Panc1 (cell line): ENCODE measurements around the gene NPPC. TPM values are rescaled to one million over a fixed set of nuclear protein-coding genes. Genes with fewer than 3 reads are reported as not detected.

Experiments
- ATAC-seq: fragments of 200-7000 bp; cut with Tn5 transposase; 2 replicates; pipeline ENCODE4 v1.9.1; 2020; ENCODE audit warnings: mild to moderate bottlenecking, moderate library complexity
- Bru-seq: library from RNA; stranded (reverse); fragments of 400-500 nt; gene quantifications from one replicate; lab custom pipeline; 2021; lab: Mats Ljungman, UMichigan
- BruChase-seq, 2 experiments: library from RNA; stranded (reverse); fragments of 400-500 nt; gene quantifications; one replicate each; lab custom pipeline; 2021; lab: Mats Ljungman, UMichigan
- BruUV-seq: library from RNA; stranded (reverse); fragments of 400-500 nt; replicated peaks from 2 replicates; lab custom pipeline; 2021; lab: Mats Ljungman, UMichigan
- CTCF ChIA-PET: fragments of 300-600 bp; sonication (Branson Sonifier 250); formaldehyde crosslinking; loops from one replicate; lab custom pipeline; 2022; ENCODE audit warnings: antibody characterized with exemption; lab: Charles Lee
- POLR2A ChIA-PET: fragments of 300-600 bp; sonication (Branson Sonifier 250); formaldehyde crosslinking; loops from one replicate; lab custom pipeline; 2022; ENCODE audit warnings: antibody characterized with exemption; lab: Charles Lee
- DNase-seq: peaks from one replicate; pipeline ENCODE4 v3.0.0-alpha.2; 2010; ENCODE audit warnings: low read depth, low spot score
- H3K27ac ChIP-seq: 2 replicates; pipeline ENCODE4 v1.5.1; 2011; ENCODE audit warnings: mild to moderate bottlenecking, low read length, inconsistent platforms
- H3K27me3 ChIP-seq: fragments of 200-500 bp; sonication (Bioruptor generic); 2 replicates; pipeline ENCODE4 v1.6.0; 2014; ENCODE audit warnings: low read length, inconsistent platforms; ENCODE audit not compliant: control insufficient read depth, insufficient read depth
- H3K36me3 ChIP-seq: fragments of 200-500 bp; sonication (Bioruptor generic); 2 replicates; pipeline ENCODE4 v1.5.1; 2014; ENCODE audit warnings: inconsistent platforms, mild to moderate bottlenecking, low read length, moderate library complexity; ENCODE audit not compliant: control insufficient read depth, insufficient read depth
- H3K4me1 ChIP-seq: 2 replicates; pipeline ENCODE4 v1.5.1; 2011; ENCODE audit warnings: inconsistent platforms, mild to moderate bottlenecking, low read length, moderate library complexity; ENCODE audit not compliant: control insufficient read depth, insufficient read depth
- H3K4me3 ChIP-seq, 2 experiments: 2 replicates each; pipeline ENCODE4 v1.5.1; 2011 to 2012; ENCODE audit warnings: low read depth in 2 of 2, low read length in 2 of 2, mild to moderate bottlenecking in 2 of 2, inconsistent platforms in 1 of 2, moderate library complexity in 1 of 2
- H3K9me3 ChIP-seq: fragments of 200-500 bp; sonication (Bioruptor generic); 2 replicates; pipeline ENCODE4 v1.5.1; 2014; ENCODE audit warnings: low read depth, mild to moderate bottlenecking, inconsistent platforms, low read length, moderate library complexity; ENCODE audit not compliant: control insufficient read depth, insufficient read depth
- CTCF ChIP-seq: fragments of 450-650 bp; IDR thresholded peaks from 2 replicates; pipeline ENCODE4 v1.5.1; 2017; ENCODE audit warnings: mild to moderate bottlenecking
- POLR2AphosphoS5 ChIP-seq: IDR thresholded peaks from 2 replicates; pipeline ENCODE4 v1.6.1; 2012; ENCODE audit warnings: mild to moderate bottlenecking, low read depth, low read length, moderate library complexity
- REST ChIP-seq, 2 experiments: IDR thresholded peaks; 2 replicates each; pipeline ENCODE4 v1.6.1; 2011 to 2012; ENCODE audit warnings: low read depth in 2 of 2, control low read depth in 1 of 2, low read length in 1 of 2, mild to moderate bottlenecking in 1 of 2, moderate library complexity in 1 of 2; ENCODE audit not compliant: insufficient read depth in 1 of 2
- SIN3A ChIP-seq: IDR thresholded peaks from 2 replicates; pipeline ENCODE4 v1.6.1; 2012; ENCODE audit warnings: low read depth, mild to moderate bottlenecking, low read length, moderate library complexity, borderline replicate concordance; ENCODE audit not compliant: insufficient read depth
- TCF7L2 ChIP-seq: IDR thresholded peaks from 2 replicates; pipeline ENCODE4 v1.6.1; 2011; ENCODE audit warnings: mild to moderate bottlenecking, low read depth, low read length, inconsistent platforms
- in situ Hi-C: cut with HindIII; loops from 2 replicates; pipeline ENCODE4 v1.10.0; 2016; ENCODE audit warnings: low sequenced_read_pairs, low pct_unique_long_range_greater_than_20kb
- intact Hi-C: fragments of 100-400 bp; cut with micrococcal nuclease; formaldehyde crosslinking; loops from one replicate; pipeline ENCODE4 v1.10.0; 2022; ENCODE audit not compliant: unreplicated experiment
- long read RNA-seq: library from polyadenylated mRNA; unstranded; transcript quantifications from one replicate; pipeline ENCODE4 v2.0.0, GENCODE V29; 2021; ENCODE audit not compliant: unreplicated experiment
- polyA plus RNA-seq: library from polyadenylated mRNA; unstranded; fragments of >200 nt; gene quantifications from one replicate; pipeline ENCODE4 v1.2.1, GENCODE V29; 2012; ENCODE audit warnings: missing spikeins; ENCODE audit not compliant: insufficient read length
- total RNA-seq: library from RNA; stranded (reverse); gene quantifications from one replicate; pipeline ENCODE4 v1.2.1, GENCODE V29; 2021; ENCODE audit not compliant: unreplicated experiment

Gene NPPC
- 1.1 TPM for total RNA-seq
- polyA plus RNA-seq: 1.3 TPM
- Bru-seq, nascent RNA: percentile 37 among the genes with signal in this experiment
- percentile 28 among the genes with signal in this experiment for BruChase-seq, experiment 1, labeled RNA remaining after a 2-hour chase
- percentile 24 among the genes with signal in this experiment for BruChase-seq, experiment 2, labeled RNA remaining after a 6-hour chase
- long read RNA-seq: 0 reads

- Histone ChIP-seq H3K4me1 (peaks cover 4% of the 10 kb centered on the region; the same call in 1 of the 2 replicates), H3K27me3 (no peaks in the 10 kb centered on the region; the same call in 1 of the 2 replicates), H3K4me3 (peak within 1 kb of the TSS; percentile 45 to 52), H3K27ac (no peak within 1 kb of the TSS), H3K36me3 (no peaks in the 10 kb centered on the region), H3K9me3 (no peaks in the 10 kb centered on the region)
- DNase-seq: no peak
- TF ChIP-seq CTCF: peak; percentile 65
- TF ChIP-seq TCF7L2: no peak
- ChIA-PET POLR2A (no interaction called here), CTCF (interaction anchor here (0.8 to 1.2 kb wide), 3 partner anchors 15 to 401 kb away, joined by 3 read pairs; no protein-coding TSS in a partner anchor)
- in situ Hi-C loops: no loop called here
- ATAC-seq: peak; percentile 77
- intact Hi-C loops: loop anchor here (5.0 kb wide), 1 partner anchor 216 kb away; no protein-coding TSS in a partner anchor
- no TSS peak for BruUV-seq
Observed at GRCh38 chr2:231926180-231926741, at the start of gene NPPC. Gene NPPC (minus strand): TSS chr2:231926396. CDS start chr2:231926249, 147 bp downstream.

- CTCF ChIA-PET: no interaction called here
- TF ChIP-seq TCF7L2: no peak
- no peak for TF ChIP-seq CTCF
- no peak for TF ChIP-seq POLR2AphosphoS5
- TF ChIP-seq REST (IDR thresholded peaks at IDR 0.05; ENCODE audit: insufficient read depth in 1 of 2, low read depth in 2 of 2, low read length in 1 of 2): no peak
- no peak for TF ChIP-seq SIN3A
- DNase-seq (no peak), ATAC-seq (no peak)
- Histone ChIP-seq H3K4me1 (no peaks in the 10 kb centered on the region), H3K36me3 (no peaks in the 10 kb centered on the region), H3K27ac (no peak overlapping the region), H3K4me3 (no peak overlapping the region), H3K27me3 (no peaks in the 10 kb centered on the region), H3K9me3 (no peaks in the 10 kb centered on the region)
- no TSS peak for BruUV-seq
- in situ Hi-C loops: no loop called here
- POLR2A ChIA-PET: interaction anchor here (0.6 to 0.7 kb wide), 3 partner anchors 404 to 601 kb away, joined by 4 to 12 read pairs (median 7); no protein-coding TSS in a partner anchor
- intact Hi-C loops: no loop called here
Observed at GRCh38 chr2:231975001-231975400, 48.8 kb upstream of the NPPC start.
